ENCODE results near the gene TMEM207. TPM values are rescaled to one million over a fixed set of nuclear protein-coding genes. Genes with fewer than 3 reads are reported as not detected.

Gene TMEM207
- total RNA-seq, 1 experiment from 2014 or later, result not detected

- POLR2A ChIA-PET, result no interaction called here
- TF ChIP-seq EGR1 (IDR thresholded peaks at IDR 0.05; ENCODE audit: low read depth) (no peak), ZNF274 (IDR thresholded peaks at IDR 0.05; ENCODE audit: low read depth, low read length) (no peak), POLR2AphosphoS5 (IDR thresholded peaks at IDR 0.05; ENCODE audit: low read depth, low read length) (no peak), EZH2phosphoT487 (IDR thresholded peaks at IDR 0.05; ENCODE audit: borderline replicate concordance) (no peak), ZBTB33 (IDR thresholded peaks at IDR 0.05; ENCODE audit: extremely low read depth, insufficient replicate concordance, low read length) (no peak), RAD21 (IDR thresholded peaks at IDR 0.05; ENCODE audit: low read depth) (no peak), REST (IDR thresholded peaks at IDR 0.05; ENCODE audit: low read depth) (no peak), POLR2A (IDR thresholded peaks at IDR 0.05; ENCODE audit: borderline replicate concordance, extremely low read depth, insufficient read depth, insufficient read length) (no peak), ATF3 (IDR thresholded peaks at IDR 0.05) (no peak), FOSL1 (IDR thresholded peaks at IDR 0.05; ENCODE audit: low read depth) (no peak), TCF7L2 (IDR thresholded peaks at IDR 0.05; ENCODE audit: borderline replicate concordance, extremely low read depth, insufficient read depth, insufficient read length) (no peak)
- H3K36me3 ChIP-seq (ENCODE audit: control insufficient read depth in 1 of 2, insufficient read depth in 2 of 2, low read length in 2 of 2), result no peaks in the 10 kb centered on the region
- no peaks in the 10 kb centered on the region for H3K9me3 ChIP-seq (ENCODE audit: control insufficient read depth in 1 of 2, insufficient read depth in 1 of 2, low read depth in 1 of 2, low read length in 2 of 2)
- no peak overlapping the region for H3K27ac ChIP-seq (ENCODE audit: low read depth, low read length)
- BruUV-seq (replicated peaks), result no TSS peak
- no peaks in the 10 kb centered on the region for H3K9me2 ChIP-seq (ENCODE audit: insufficient read depth)
- RAD21 ChIA-PET (ENCODE audit: low non-redundant PET in 1 of 2, low total read pairs in 2 of 2, uncharacterized antibody in 2 of 2, unreplicated experiment in 2 of 2), result no interaction called here
- intact Hi-C loops (cut with micrococcal nuclease), result no loop called here
- H3K79me2 ChIP-seq (ENCODE audit: insufficient read depth, low read length), result no peaks in the 10 kb centered on the region
- CTCF ChIA-PET, result interaction anchor here (0.7 to 1.2 kb wide), 2 partner anchors 141 to 206 kb away, joined by 3 to 4 read pairs; no protein-coding TSS in a partner anchor
- H3K9ac ChIP-seq (ENCODE audit: low read length), result no peak overlapping the region
- no peak overlapping the region for H3K4me2 ChIP-seq (ENCODE audit: low read length)
- no peaks in the 10 kb centered on the region for H4K20me1 ChIP-seq (ENCODE audit: insufficient read depth)
- no peak overlapping the region for H2AFZ ChIP-seq (ENCODE audit: low read depth, low read length, poor library complexity, severe bottlenecking)
- DNase-seq (ENCODE audit: low read depth, low spot score), result no peak
- peaks cover 0 to 4% of the 10 kb centered on the region in 2 experiments; a peak in 1 of 4 replicates for H3K4me1 ChIP-seq (ENCODE audit: control insufficient read depth in 1 of 2, insufficient read depth in 2 of 2, low read length in 2 of 2)
- H3K4me3 ChIP-seq (replicated peaks in 1 of 2; ENCODE audit: low read depth in 1 of 2, low read length in 2 of 2), result no peak overlapping the region
- H3K27me3 ChIP-seq (ENCODE audit: insufficient read depth, low read length), result no peaks in the 10 kb centered on the region
- no peak for ATAC-seq
These were observed 45.2 kb upstream of the TMEM207 start for GRCh38 chr3:190494907-190495306.

Measured in HCT116 (cell line).